ENCODE data around the gene STYXL1.

GRCh38 chr7:76069238-76069638, 21.4 kb upstream of the STYXL1 start:
- TF ChIP-seq POLR2A (IDR thresholded peaks at IDR 0.05): no peak
- no peak for TF ChIP-seq CTCF (IDR thresholded peaks at IDR 0.05)
